ENCODE measurements around the gene POU2F1. TPM values are rescaled to one million over a fixed set of nuclear protein-coding genes. Genes with fewer than 3 reads are reported as not detected.

POU2F1 gene
- total RNA-seq, 6 donors from 2014 or later: 9.1 to 26.8 (median 15.6) TPM

DNA sequence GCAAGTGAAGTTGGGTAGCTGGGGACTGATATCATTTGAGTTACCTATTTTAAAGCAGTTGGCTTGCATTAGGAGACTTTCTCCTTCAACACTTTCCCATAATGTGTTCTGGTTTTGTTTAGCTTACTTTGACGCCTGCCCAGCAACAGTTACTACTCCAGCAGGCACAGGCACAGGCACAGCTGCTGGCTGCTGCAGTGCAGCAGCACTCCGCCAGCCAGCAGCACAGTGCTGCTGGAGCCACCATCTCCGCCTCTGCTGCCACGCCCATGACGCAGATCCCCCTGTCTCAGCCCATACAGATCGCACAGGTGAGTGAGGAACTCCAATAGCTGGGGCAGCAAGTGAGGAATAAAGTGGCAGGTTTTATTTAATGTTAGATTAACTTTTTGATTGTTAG is 153.3 kb downstream of the POU2F1 start:
- Histone ChIP-seq H3K36me3 (peaks cover 0 to 14% (median 4%) of the 10 kb centered on the region in 4 donors), H3K27me3 (no peaks in the 10 kb centered on the region), H3K9me3 (no peaks in the 10 kb centered on the region), H3K4me3 (no peak overlapping the region), H3K27ac (no peak overlapping the region), H3K4me1 (no peaks in the 10 kb centered on the region)
- DNase-seq (peak in 1 of 2 donors; percentile 47), ATAC-seq (ENCODE audit: low FRiP score in 2 of 2) (peak in 1 of 2 donors; percentile 76)
- TF ChIP-seq POLR2AphosphoS5 (IDR thresholded peaks at IDR 0.05) (no peak), CTCF (IDR thresholded peaks at IDR 0.05) (no peak), EP300 (IDR thresholded peaks at IDR 0.05) (no peak), POLR2A (IDR thresholded peaks at IDR 0.05) (no peak)
- 96 to 98% methylated on average over 6 of the region's 6 CpGs for WGBS, 2 donors

DNA sequence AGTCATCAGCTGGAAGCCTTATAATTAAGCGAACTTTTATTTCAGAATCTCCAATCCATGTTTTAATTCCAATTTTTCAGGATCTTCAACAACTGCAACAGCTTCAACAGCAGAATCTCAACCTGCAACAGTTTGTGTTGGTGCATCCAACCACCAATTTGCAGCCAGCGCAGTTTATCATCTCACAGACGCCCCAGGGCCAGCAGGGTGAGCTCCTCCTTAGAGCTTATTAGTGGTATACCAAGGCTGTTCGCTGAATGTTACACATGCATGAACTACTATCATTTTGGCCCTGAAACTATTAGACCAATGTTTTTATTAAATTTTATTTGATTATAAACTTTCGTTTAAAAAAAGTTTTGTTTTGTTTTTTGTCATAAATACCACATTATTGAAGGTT is 155.3 kb downstream of the POU2F1 start:
- 84 to 86% methylated on average over 5 of the region's 5 CpGs for WGBS, 2 donors

GRCh38 chr1:167387251-167387910 is 166.7 kb downstream of the POU2F1 start:
- Histone ChIP-seq H3K27ac (peak overlapping the region in 2 of 4 donors; percentile 18 to 70), H3K27me3 (no peaks in the 10 kb centered on the region), H3K4me1 (no peaks in the 10 kb centered on the region), H3K4me3 (no peak overlapping the region), H3K9me3 (no peaks in the 10 kb centered on the region), H3K36me3 (peaks cover 0 to 50% (median 6%) of the 10 kb centered on the region in 4 donors)
- 90 to 96% methylated on average over 7 of the region's 7 CpGs for WGBS, 2 donors
- TF ChIP-seq EP300 (IDR thresholded peaks at IDR 0.05) (peak in 1 of 4 donors; percentile 83), POLR2AphosphoS5 (IDR thresholded peaks at IDR 0.05) (no peak), POLR2A (IDR thresholded peaks at IDR 0.05) (no peak), CTCF (IDR thresholded peaks at IDR 0.05) (no peak)
- DNase-seq (no peak), ATAC-seq (ENCODE audit: low FRiP score in 2 of 2) (peak in 1 of 2 donors; percentile 75)

More for the DNA sequence above, 155.3 kb downstream of the POU2F1 start:
- no peak for TF ChIP-seq EP300 (IDR thresholded peaks at IDR 0.05)
- H3K27me3 ChIP-seq: no peaks in the 10 kb centered on the region
- no peak for ATAC-seq (ENCODE audit: low FRiP score in 2 of 2)
- no peaks in the 10 kb centered on the region for H3K4me1 ChIP-seq
- peaks cover 0 to 14% (median 4%) of the 10 kb centered on the region in 4 donors for H3K36me3 ChIP-seq
- no peak overlapping the region for H3K27ac ChIP-seq
- no peak for DNase-seq
- no peak overlapping the region for H3K4me3 ChIP-seq
- no peaks in the 10 kb centered on the region for H3K9me3 ChIP-seq

DNA sequence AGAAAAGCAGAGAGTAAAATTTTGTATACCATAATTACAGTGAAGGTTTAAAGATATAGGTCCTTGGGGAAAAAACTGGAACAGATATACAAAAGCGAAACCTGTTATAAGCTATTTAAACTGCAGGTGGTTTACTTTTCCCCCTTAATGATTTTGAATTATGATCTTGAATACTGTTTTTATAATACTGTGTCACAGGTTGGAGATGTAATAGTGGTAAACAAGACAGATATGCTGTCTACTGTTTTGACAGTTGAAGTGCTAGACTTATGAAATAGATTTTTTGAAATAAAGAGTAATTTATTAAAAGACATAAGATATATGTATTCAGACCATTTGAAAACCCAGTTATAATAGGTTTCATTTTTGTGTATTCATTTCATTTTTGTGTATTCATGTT is 168.3 kb downstream of the POU2F1 start:
- Histone ChIP-seq H3K27ac (no peak overlapping the region), H3K4me1 (no peaks in the 10 kb centered on the region), H3K4me3 (no peak overlapping the region), H3K36me3 (peaks cover 0 to 47% (median 6%) of the 10 kb centered on the region in 4 donors), H3K27me3 (no peaks in the 10 kb centered on the region), H3K9me3 (no peaks in the 10 kb centered on the region)
- DNase-seq (no peak), ATAC-seq (ENCODE audit: low FRiP score in 2 of 2) (no peak)
- TF ChIP-seq EP300 (IDR thresholded peaks at IDR 0.05) (no peak), POLR2AphosphoS5 (IDR thresholded peaks at IDR 0.05) (no peak), CTCF (IDR thresholded peaks at IDR 0.05) (no peak), POLR2A (IDR thresholded peaks at IDR 0.05) (no peak)
- 96 to 97% methylated on average over 1 of the region's 1 CpG for WGBS, 2 donors

GRCh38 chr1:167392200-167392696 is 171.6 kb downstream of the POU2F1 start:
- Histone ChIP-seq H3K4me1 (no peaks in the 10 kb centered on the region), H3K4me3 (no peak overlapping the region), H3K9me3 (no peaks in the 10 kb centered on the region), H3K27ac (no peak overlapping the region), H3K27me3 (no peaks in the 10 kb centered on the region), H3K36me3 (peaks cover 0 to 29% (median 10%) of the 10 kb centered on the region in 4 donors)
- ATAC-seq (ENCODE audit: low FRiP score in 2 of 2): no peak
- TF ChIP-seq POLR2A (IDR thresholded peaks at IDR 0.05) (no peak), POLR2AphosphoS5 (IDR thresholded peaks at IDR 0.05) (no peak), CTCF (IDR thresholded peaks at IDR 0.05) (no peak), EP300 (IDR thresholded peaks at IDR 0.05) (no peak)
- DNase-seq: no peak
- 96 to 99% methylated on average over 7 of the region's 7 CpGs for WGBS, 2 donors

All from upper lobe of left lung (tissue), 6 donors.